ENCODE results near the gene RALY.

Gene RALY

GRCh38 chr20:34076952-34077351, 83.2 kb downstream of the RALY start:
- H3K27me3 ChIP-seq (ENCODE audit: insufficient read depth, poor library complexity, severe bottlenecking), result no peaks in the 10 kb centered on the region
- H3K36me3 ChIP-seq (ENCODE audit: low read depth), result peaks cover 67% of the 10 kb centered on the region
- ATAC-seq (ENCODE audit: low read depth) (no peak), DNase-seq (ENCODE audit: low spot score) (peak; percentile 85)
- H3K4me1 ChIP-seq (ENCODE audit: insufficient read depth, poor library complexity, severe bottlenecking), result no peaks in the 10 kb centered on the region
- TF ChIP-seq, protein P1, sequence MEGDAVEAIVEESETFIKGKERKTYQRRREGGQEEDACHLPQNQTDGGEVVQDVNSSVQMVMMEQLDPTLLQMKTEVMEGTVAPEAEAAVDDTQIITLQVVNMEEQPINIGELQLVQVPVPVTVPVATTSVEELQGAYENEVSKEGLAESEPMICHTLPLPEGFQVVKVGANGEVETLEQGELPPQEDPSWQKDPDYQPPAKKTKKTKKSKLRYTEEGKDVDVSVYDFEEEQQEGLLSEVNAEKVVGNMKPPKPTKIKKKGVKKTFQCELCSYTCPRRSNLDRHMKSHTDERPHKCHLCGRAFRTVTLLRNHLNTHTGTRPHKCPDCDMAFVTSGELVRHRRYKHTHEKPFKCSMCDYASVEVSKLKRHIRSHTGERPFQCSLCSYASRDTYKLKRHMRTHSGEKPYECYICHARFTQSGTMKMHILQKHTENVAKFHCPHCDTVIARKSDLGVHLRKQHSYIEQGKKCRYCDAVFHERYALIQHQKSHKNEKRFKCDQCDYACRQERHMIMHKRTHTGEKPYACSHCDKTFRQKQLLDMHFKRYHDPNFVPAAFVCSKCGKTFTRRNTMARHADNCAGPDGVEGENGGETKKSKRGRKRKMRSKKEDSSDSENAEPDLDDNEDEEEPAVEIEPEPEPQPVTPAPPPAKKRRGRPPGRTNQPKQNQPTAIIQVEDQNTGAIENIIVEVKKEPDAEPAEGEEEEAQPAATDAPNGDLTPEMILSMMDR (IDR thresholded peaks at IDR 0.05; ENCODE audit: poor library complexity, severe bottlenecking), result no peak
- H3K9me3 ChIP-seq (ENCODE audit: severe bottlenecking), result no peaks in the 10 kb centered on the region
- H3K27ac ChIP-seq (ENCODE audit: poor library complexity, severe bottlenecking), result no peak overlapping the region
- H3K4me3 ChIP-seq (ENCODE audit: severe bottlenecking), result no peak overlapping the region

GRCh38 chr20:34078540-34078939, 84.8 kb downstream of the RALY start:
- Histone ChIP-seq H3K27me3 (ENCODE audit: insufficient read depth, poor library complexity, severe bottlenecking) (no peaks in the 10 kb centered on the region), H3K9me3 (ENCODE audit: severe bottlenecking) (no peaks in the 10 kb centered on the region), H3K4me3 (ENCODE audit: severe bottlenecking) (no peak overlapping the region), H3K36me3 (ENCODE audit: low read depth) (peaks cover 58% of the 10 kb centered on the region), H3K27ac (ENCODE audit: poor library complexity, severe bottlenecking) (no peak overlapping the region), H3K4me1 (ENCODE audit: insufficient read depth, poor library complexity, severe bottlenecking) (peaks cover 11% of the 10 kb centered on the region)
- no peak for ATAC-seq (ENCODE audit: low read depth)
- TF ChIP-seq, protein P1 (IDR thresholded peaks at IDR 0.05; ENCODE audit: poor library complexity, severe bottlenecking), result no peak
- peak; percentile 61 for DNase-seq (ENCODE audit: low spot score)

GRCh38 chr20:34079818-34080217, 86.1 kb downstream of the RALY start:
- TF ChIP-seq, protein P1 (IDR thresholded peaks at IDR 0.05; ENCODE audit: poor library complexity, severe bottlenecking), result no peak
- H3K4me3 ChIP-seq (ENCODE audit: severe bottlenecking), result no peak overlapping the region
- H3K9me3 ChIP-seq (ENCODE audit: severe bottlenecking), result no peaks in the 10 kb centered on the region
- H3K36me3 ChIP-seq (ENCODE audit: low read depth), result peaks cover 58% of the 10 kb centered on the region
- peaks cover 15% of the 10 kb centered on the region for H3K4me1 ChIP-seq (ENCODE audit: insufficient read depth, poor library complexity, severe bottlenecking)
- no peak overlapping the region for H3K27ac ChIP-seq (ENCODE audit: poor library complexity, severe bottlenecking)
- ATAC-seq (ENCODE audit: low read depth) (no peak), DNase-seq (ENCODE audit: low spot score) (no peak)
- no peaks in the 10 kb centered on the region for H3K27me3 ChIP-seq (ENCODE audit: insufficient read depth, poor library complexity, severe bottlenecking)

DNA sequence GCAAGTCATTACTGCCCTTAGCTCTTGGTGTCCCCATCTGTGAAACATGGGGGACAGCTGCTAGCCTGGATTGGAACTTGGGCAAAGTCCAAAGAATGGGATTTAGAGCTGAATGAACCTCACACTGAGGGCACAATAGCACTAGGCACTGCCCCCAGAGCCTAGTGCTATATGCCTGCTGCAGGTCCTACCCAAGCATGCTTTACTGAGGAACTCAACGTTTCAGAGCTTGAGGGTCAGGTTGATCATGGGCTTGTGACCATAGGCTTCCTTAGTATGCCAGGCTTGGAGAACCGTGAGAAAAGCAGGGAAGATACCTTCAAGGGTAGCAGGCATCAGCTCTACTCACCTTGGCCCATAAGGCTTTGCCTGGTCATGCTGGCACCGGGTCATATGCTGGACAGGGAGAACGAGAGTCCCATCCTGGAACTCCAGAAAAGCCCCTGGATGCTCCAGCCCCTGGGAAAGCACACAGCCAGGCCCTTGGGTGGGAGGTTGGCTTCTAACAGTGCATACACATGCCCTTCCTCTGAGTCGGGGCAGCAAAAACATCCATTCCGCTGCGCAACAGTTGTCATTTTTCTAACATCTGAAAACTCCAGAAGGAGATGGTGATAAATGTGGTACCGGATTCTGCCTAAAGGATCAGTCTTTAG, 88.6 kb downstream of the RALY start:
- ATAC-seq (ENCODE audit: low read depth) (no peak), DNase-seq (ENCODE audit: low spot score) (no peak)
- no peaks in the 10 kb centered on the region for H3K9me3 ChIP-seq (ENCODE audit: severe bottlenecking)
- TF ChIP-seq, protein P1 (IDR thresholded peaks at IDR 0.05; ENCODE audit: poor library complexity, severe bottlenecking), result no peak
- H3K36me3 ChIP-seq (ENCODE audit: low read depth), result peaks cover 46% of the 10 kb centered on the region
- H3K4me3 ChIP-seq (ENCODE audit: severe bottlenecking), result no peak overlapping the region
- H3K27ac ChIP-seq (ENCODE audit: poor library complexity, severe bottlenecking), result peak overlapping the region; percentile 44
- H3K4me1 ChIP-seq (ENCODE audit: insufficient read depth, poor library complexity, severe bottlenecking), result peaks cover 15% of the 10 kb centered on the region
- H3K27me3 ChIP-seq (ENCODE audit: insufficient read depth, poor library complexity, severe bottlenecking), result no peaks in the 10 kb centered on the region

GRCh38 chr20:34083137-34083536, 89.4 kb downstream of the RALY start:
- H3K4me3 ChIP-seq (ENCODE audit: severe bottlenecking), result no peak overlapping the region
- H3K9me3 ChIP-seq (ENCODE audit: severe bottlenecking), result no peaks in the 10 kb centered on the region
- TF ChIP-seq, protein P1 (IDR thresholded peaks at IDR 0.05; ENCODE audit: poor library complexity, severe bottlenecking), result peak; percentile 71
- H3K4me1 ChIP-seq (ENCODE audit: insufficient read depth, poor library complexity, severe bottlenecking), result peaks cover 15% of the 10 kb centered on the region
- H3K36me3 ChIP-seq (ENCODE audit: low read depth), result peaks cover 45% of the 10 kb centered on the region
- H3K27me3 ChIP-seq (ENCODE audit: insufficient read depth, poor library complexity, severe bottlenecking), result no peaks in the 10 kb centered on the region
- DNase-seq (ENCODE audit: low spot score), result peak; percentile 98
- peak; percentile 83 for ATAC-seq (ENCODE audit: low read depth)
- H3K27ac ChIP-seq (ENCODE audit: poor library complexity, severe bottlenecking), result peak overlapping the region; percentile 44
